Endothelial cell of umbilical vein (primary cell): ENCODE measurements around the gene FBXO11. TPM values are rescaled to one million over a fixed set of nuclear protein-coding genes. Genes with fewer than 3 reads are reported as not detected.

Experiments used
- BruUV-seq: library from RNA; stranded (reverse); fragments of 400-500 nt; replicated peaks from 2 replicates; lab custom pipeline; 2021; lab: Mats Ljungman, UMichigan
- CTCF ChIA-PET: fragments of 300-600, 350-600 bp; sonication (Branson Sonifier 250); formaldehyde crosslinking; loops from one replicate; lab custom pipeline; 2021; ENCODE audit warnings: antibody characterized with exemption, inconsistent platforms; lab: Charles Lee
- POLR2A ChIA-PET: fragments of 300-600, 350-600 bp; sonication (Branson Sonifier 250); formaldehyde crosslinking; loops from one replicate; lab custom pipeline; 2021; ENCODE audit warnings: antibody characterized with exemption, inconsistent platforms; lab: Charles Lee
- DNase-seq: peaks from one replicate; pipeline ENCODE4 v3.0.0-alpha.2; 2011; ENCODE audit warnings: low read depth, low spot score
- FAIRE-seq: peaks from 2 replicates; lab custom pipeline; 2011; peaks lifted over from hg19 to GRCh38; lab: Jason Lieb, UNC
- H2AFZ ChIP-seq: 2 replicates; pipeline ENCODE4 v1.6.0; 2012; ENCODE audit warnings: low read depth, low read length, control low read depth, inconsistent platforms
- H3K27ac ChIP-seq: 2 replicates; pipeline ENCODE4 v1.5.1; 2011; ENCODE audit warnings: low read depth, mild to moderate bottlenecking, control low read depth, low read length, moderate library complexity; ENCODE audit not compliant: insufficient read depth
- H3K27me3 ChIP-seq, 2 experiments: 2 replicates each; pipeline versions ENCODE4 v1.6.0 to v1.6.1; 2011; ENCODE audit warnings: low read length in 2 of 2, mixed read lengths in 1 of 2; ENCODE audit not compliant: control insufficient read depth in 2 of 2, insufficient read depth in 2 of 2
- H3K36me3 ChIP-seq, 2 experiments: 2 replicates in 1 of 2; 3 replicates in 1 of 2; pipeline ENCODE4 v1.5.1; 2011; ENCODE audit warnings: low read length in 2 of 2, mild to moderate bottlenecking in 1 of 2, moderate library complexity in 1 of 2; ENCODE audit not compliant: control insufficient read depth in 2 of 2, insufficient read depth in 2 of 2; ENCODE audit errors: extremely low read depth in 1 of 2
- H3K4me1 ChIP-seq: 3 replicates; pipeline ENCODE4 v1.5.1; 2011; ENCODE audit warnings: mild to moderate bottlenecking, low read length; ENCODE audit not compliant: control insufficient read depth, insufficient read depth; ENCODE audit errors: extremely low read depth
- H3K4me2 ChIP-seq: 2 replicates; pipeline ENCODE4 v1.6.1; 2011; ENCODE audit warnings: low read length, control low read depth, mixed read lengths; ENCODE audit not compliant: insufficient read depth
- H3K4me3 ChIP-seq, 3 experiments: fragments of 200-600 bp in 1 of 3; sonication (generic), shearing (Covaris generic) in 1 of 3; replicated peaks in 1 of 3; 2 replicates each; pipeline ENCODE4 v1.5.1; 2011 to 2016; ENCODE audit warnings: control low read depth in 3 of 3, low read length in 3 of 3, mild to moderate bottlenecking in 2 of 3, inconsistent platforms in 1 of 3, low read depth in 1 of 3, moderate library complexity in 1 of 3; ENCODE audit not compliant: insufficient read depth in 1 of 3
- H3K79me2 ChIP-seq: 2 replicates; pipeline ENCODE4 v1.6.0; 2012; ENCODE audit warnings: low read length, inconsistent platforms; ENCODE audit not compliant: control insufficient read depth, insufficient read depth
- H3K9ac ChIP-seq: replicated peaks from 2 replicates; pipeline ENCODE3; 2011; ENCODE audit warnings: low read length, control low read depth; ENCODE audit not compliant: insufficient read depth; ENCODE audit errors: extremely low read depth
- H3K9me1 ChIP-seq: replicated peaks from 3 replicates; pipeline ENCODE4 v1.6.0; 2011; ENCODE audit warnings: mild to moderate bottlenecking, low read length; ENCODE audit not compliant: control insufficient read depth, insufficient read depth; ENCODE audit errors: extremely low read depth
- H3K9me3 ChIP-seq: replicated peaks from 2 replicates; pipeline ENCODE4 v1.5.1; 2012; ENCODE audit warnings: low read length, inconsistent platforms; ENCODE audit not compliant: control insufficient read depth, insufficient read depth
- H4K20me1 ChIP-seq: replicated peaks from 2 replicates; pipeline ENCODE3; 2011; ENCODE audit warnings: mild to moderate bottlenecking, low read length; ENCODE audit not compliant: control insufficient read depth, insufficient read depth; ENCODE audit errors: extremely low read depth
- EZH2 ChIP-seq: IDR thresholded peaks from 2 replicates; pipeline ENCODE4 v1.6.1; 2012; ENCODE audit warnings: borderline replicate concordance, low read depth, mild to moderate bottlenecking, moderate library complexity, low read length, inconsistent platforms; ENCODE audit not compliant: severe bottlenecking
- FOS ChIP-seq: IDR thresholded peaks from 2 replicates; pipeline ENCODE4 v1.6.1; 2011; ENCODE audit warnings: mild to moderate bottlenecking, low read length, moderate library complexity, borderline replicate concordance; ENCODE audit not compliant: insufficient read depth
- GATA2 ChIP-seq: IDR thresholded peaks from 2 replicates; pipeline ENCODE4 v1.7.0; 2011; ENCODE audit warnings: low read depth, mild to moderate bottlenecking, moderate library complexity, mixed read lengths, low read length; ENCODE audit not compliant: insufficient read length, insufficient read depth
- JUN ChIP-seq: IDR thresholded peaks from 2 replicates; pipeline ENCODE4 v1.6.1; 2011; ENCODE audit warnings: borderline replicate concordance, low read depth; ENCODE audit not compliant: insufficient read length, insufficient read depth
- MAX ChIP-seq: IDR thresholded peaks from 2 replicates; pipeline ENCODE4 v1.6.1; 2011; ENCODE audit not compliant: insufficient read depth, insufficient read length
- MYC ChIP-seq: IDR thresholded peaks from one replicate; pipeline ENCODE4 v1.6.1; 2011; ENCODE audit warnings: mild to moderate bottlenecking, low read depth, low read length
- POLR2AphosphoS5 ChIP-seq: IDR thresholded peaks from 2 replicates; pipeline ENCODE4 v1.6.1; 2012; ENCODE audit warnings: low read depth, mild to moderate bottlenecking, control low read depth, low read length, moderate library complexity; ENCODE audit not compliant: insufficient read depth
- dilution Hi-C: fragments of 300-500 bp; cut with MboI; formaldehyde crosslinking; loops from one replicate; pipeline ENCODE4 v1.15.0; 2019; ENCODE audit warnings: low sequenced_read_pairs; ENCODE audit not compliant: extremely low pct_ligation_motif_present
- intact Hi-C: fragments of 100-400 bp; cut with micrococcal nuclease; formaldehyde crosslinking; loops from one replicate; pipeline ENCODE4 v1.10.0; 2022
- polyA plus RNA-seq, 4 experiments: library from polyadenylated mRNA; depleted of rRNA in 3 of 4; stranded (reverse) in 3 of 4; unstranded in 1 of 4; fragments of >200 nt; gene quantifications; 2 replicates each; pipeline versions ENCODE4 v1.2.1 to v1.2.3, GENCODE V29; 2011 to 2012; ENCODE audit warnings: missing spikeins in 1 of 4
- total RNA-seq: library from RNA; stranded (reverse); gene quantifications from 2 replicates; pipeline ENCODE4 v1.2.3, GENCODE V29; 2021
- TF ChIP-seq, protein P1 (sequence below), 2 donors: IDR thresholded peaks; 1 replicate in 1 of 2; 2 replicates in 1 of 2; pipeline ENCODE4 v1.5.1; 2011; ENCODE audit warnings: low read length in 2 of 2, mild to moderate bottlenecking in 2 of 2, moderate library complexity in 2 of 2, control low read depth in 1 of 2, inconsistent platforms in 1 of 2, low read depth in 1 of 2; ENCODE audit not compliant: insufficient read depth in 1 of 2; ENCODE audit errors: extremely low read depth in 1 of 2

FBXO11 gene
- total and polyA plus RNA-seq, 2 donors (not counting 3 experiments of a cell fraction or from before 2014, with no cell fraction given) = 23.4 to 59.6 TPM

DNA sequence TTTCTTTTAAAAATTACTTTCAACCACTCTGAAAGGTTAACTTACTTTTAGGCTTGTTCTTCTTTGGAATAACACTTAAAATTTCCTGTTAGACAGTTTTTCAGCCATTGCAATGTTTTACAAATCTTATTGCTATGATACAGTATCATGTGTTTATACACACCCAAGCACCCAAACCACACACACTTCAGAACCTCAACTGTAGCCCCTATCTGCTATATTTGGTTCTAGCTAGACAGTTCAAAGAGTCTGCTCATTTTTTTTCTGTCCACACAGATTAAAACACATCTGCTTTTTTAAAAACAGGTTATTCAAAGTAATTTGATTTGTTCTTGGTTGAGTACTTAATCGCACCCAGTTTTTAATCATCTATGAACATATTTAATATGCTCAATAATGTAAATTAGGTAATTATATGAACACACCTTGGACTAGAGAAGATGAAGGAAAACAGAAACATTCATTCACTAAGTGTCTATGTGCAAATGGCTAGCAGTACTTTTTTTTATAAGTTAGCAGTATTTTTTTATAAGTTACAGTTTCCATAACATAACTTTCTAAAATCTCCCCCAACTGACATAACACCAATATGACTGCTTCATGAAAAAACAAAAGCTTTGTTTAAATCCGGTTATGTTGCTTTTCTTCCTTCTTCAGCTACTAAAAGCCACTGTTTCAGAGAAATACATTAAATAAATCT is 17.6 kb downstream of the FBXO11 start:
- H3K79me2 ChIP-seq = peaks cover 99% of the 10 kb centered on the region
- H3K4me2 ChIP-seq = no peak overlapping the region
- H3K4me3 ChIP-seq = no peak overlapping the region
- POLR2A ChIA-PET = no interaction called here
- DNase-seq (no peak), FAIRE-seq (no peak)
- no peaks in the 10 kb centered on the region for H3K27me3 ChIP-seq
- H3K36me3 ChIP-seq = no peaks in the 10 kb centered on the region
- CTCF ChIA-PET = interaction anchor here (1.0 to 2.2 kb wide), 4 partner anchors 9 to 121 kb away, joined by 3 to 9 read pairs (median 3); no protein-coding TSS in a partner anchor
- peaks cover 14% of the 10 kb centered on the region for H4K20me1 ChIP-seq
- H2AFZ ChIP-seq = no peak overlapping the region
- no TSS peak for BruUV-seq
- intact Hi-C loops (no loop called here), dilution Hi-C loops (no loop called here)
- no peak overlapping the region for H3K27ac ChIP-seq
- TF ChIP-seq MYC (no peak), EZH2 (no peak), GATA2 (no peak), JUN (no peak), FOS (no peak), POLR2AphosphoS5 (no peak), MAX (no peak)
- TF ChIP-seq, protein P1, sequence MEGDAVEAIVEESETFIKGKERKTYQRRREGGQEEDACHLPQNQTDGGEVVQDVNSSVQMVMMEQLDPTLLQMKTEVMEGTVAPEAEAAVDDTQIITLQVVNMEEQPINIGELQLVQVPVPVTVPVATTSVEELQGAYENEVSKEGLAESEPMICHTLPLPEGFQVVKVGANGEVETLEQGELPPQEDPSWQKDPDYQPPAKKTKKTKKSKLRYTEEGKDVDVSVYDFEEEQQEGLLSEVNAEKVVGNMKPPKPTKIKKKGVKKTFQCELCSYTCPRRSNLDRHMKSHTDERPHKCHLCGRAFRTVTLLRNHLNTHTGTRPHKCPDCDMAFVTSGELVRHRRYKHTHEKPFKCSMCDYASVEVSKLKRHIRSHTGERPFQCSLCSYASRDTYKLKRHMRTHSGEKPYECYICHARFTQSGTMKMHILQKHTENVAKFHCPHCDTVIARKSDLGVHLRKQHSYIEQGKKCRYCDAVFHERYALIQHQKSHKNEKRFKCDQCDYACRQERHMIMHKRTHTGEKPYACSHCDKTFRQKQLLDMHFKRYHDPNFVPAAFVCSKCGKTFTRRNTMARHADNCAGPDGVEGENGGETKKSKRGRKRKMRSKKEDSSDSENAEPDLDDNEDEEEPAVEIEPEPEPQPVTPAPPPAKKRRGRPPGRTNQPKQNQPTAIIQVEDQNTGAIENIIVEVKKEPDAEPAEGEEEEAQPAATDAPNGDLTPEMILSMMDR (IDR thresholded peaks at IDR 0.05; ENCODE audit: extremely low read depth in 1 of 2, insufficient read depth in 1 of 2, low read depth in 1 of 2, low read length in 2 of 2) = no peak
- no peaks in the 10 kb centered on the region for H3K9me3 ChIP-seq
- no peak overlapping the region for H3K9ac ChIP-seq
- H3K4me1 ChIP-seq = no peaks in the 10 kb centered on the region
- H3K9me1 ChIP-seq = no peaks in the 10 kb centered on the region
